Mesendoderm (in vitro differentiated cells): ENCODE data around the gene DCAF5.
"Not testable (repeated sequence)": the region's sequence is repeated elsewhere in the genome, so short reads cannot be mapped to it uniquely, and the experiment has no call there.

Source experiments
- DNase-seq: peaks from one replicate; pipeline ENCODE4 v3.0.0; 2013
- H2AK5ac ChIP-seq: 2 replicates; pipeline ENCODE4 v1.6.1; 2013; ENCODE audit warnings: low read length, inconsistent platforms
- H2BK120ac ChIP-seq: 2 replicates; pipeline ENCODE4 v1.6.1; 2013; ENCODE audit warnings: low read depth, mild to moderate bottlenecking, low read length, moderate library complexity, mixed read lengths
- H2BK15ac ChIP-seq: replicated peaks from 2 replicates; pipeline ENCODE4 v1.6.1; 2013; ENCODE audit warnings: low read depth, mild to moderate bottlenecking, moderate library complexity
- H2BK5ac ChIP-seq: 2 replicates; pipeline ENCODE4 v1.6.1; 2013; ENCODE audit warnings: low read length, inconsistent platforms
- H3K18ac ChIP-seq: 2 replicates; pipeline ENCODE4 v1.6.1; 2013; ENCODE audit warnings: mild to moderate bottlenecking, low read length, mixed read lengths
- H3K23ac ChIP-seq: one replicate; pipeline ENCODE4 v1.6.1; 2013; ENCODE audit warnings: low read length
- H3K27ac ChIP-seq: 2 replicates; pipeline ENCODE4 v1.5.1; 2013; ENCODE audit warnings: low read depth, mild to moderate bottlenecking, inconsistent platforms, low read length, moderate library complexity
- H3K27me3 ChIP-seq: 2 replicates; pipeline ENCODE4 v1.6.1; 2013; ENCODE audit warnings: low read length, control low read depth, mild to moderate bottlenecking, inconsistent platforms; ENCODE audit not compliant: insufficient read depth, poor library complexity
- H3K36me3 ChIP-seq: 2 replicates; pipeline ENCODE4 v1.6.1; 2013; ENCODE audit warnings: low read length, inconsistent platforms; ENCODE audit not compliant: control insufficient read depth, insufficient read depth
- H3K4ac ChIP-seq: one replicate; pipeline ENCODE4 v1.6.1; 2013; ENCODE audit warnings: low read depth, mild to moderate bottlenecking, low read length, moderate library complexity
- H3K4me1 ChIP-seq: 2 replicates; pipeline ENCODE4 v1.6.1; 2013; ENCODE audit warnings: low read depth, low read length, inconsistent platforms; ENCODE audit not compliant: control insufficient read depth
- H3K4me2 ChIP-seq: 2 replicates; pipeline ENCODE4 v1.6.1; 2013; ENCODE audit warnings: low read length
- H3K4me3 ChIP-seq: 2 replicates; pipeline ENCODE4 v1.5.1; 2013; ENCODE audit warnings: mild to moderate bottlenecking, low read length
- H3K56ac ChIP-seq: one replicate; pipeline ENCODE4 v1.6.1; 2013; ENCODE audit warnings: low read length
- H3K79me1 ChIP-seq: 2 replicates; pipeline ENCODE4 v1.6.1; 2013; ENCODE audit warnings: low read length, inconsistent platforms
- H3K79me2 ChIP-seq: 2 replicates; pipeline ENCODE4 v1.6.1; 2013; ENCODE audit warnings: mild to moderate bottlenecking, low read length; ENCODE audit not compliant: control insufficient read depth, insufficient read depth
- H3K9ac ChIP-seq: 2 replicates; pipeline ENCODE4 v1.6.1; 2013; ENCODE audit warnings: low read length, inconsistent platforms
- H4K5ac ChIP-seq: one replicate; pipeline ENCODE4 v1.6.1; 2013; ENCODE audit warnings: low read length
- H4K8ac ChIP-seq: one replicate; pipeline ENCODE4 v1.6.1; 2013; ENCODE audit warnings: low read depth, mild to moderate bottlenecking, control low read depth, low read length, moderate library complexity
- WGBS: extraction: QIAGEN DNeasy Blood & Tissue Kit; methylation state at CpG from one replicate; pipeline ENCODE4 v1.1.7; 2013; ENCODE audit warnings: low lambda C conversion rate, missing lambda C conversion rate; ENCODE audit not compliant: insufficient coverage; ENCODE audit errors: extremely low coverage; 5-methylcytosine and 5-hydroxymethylcytosine counted together

The DCAF5 gene

DNA sequence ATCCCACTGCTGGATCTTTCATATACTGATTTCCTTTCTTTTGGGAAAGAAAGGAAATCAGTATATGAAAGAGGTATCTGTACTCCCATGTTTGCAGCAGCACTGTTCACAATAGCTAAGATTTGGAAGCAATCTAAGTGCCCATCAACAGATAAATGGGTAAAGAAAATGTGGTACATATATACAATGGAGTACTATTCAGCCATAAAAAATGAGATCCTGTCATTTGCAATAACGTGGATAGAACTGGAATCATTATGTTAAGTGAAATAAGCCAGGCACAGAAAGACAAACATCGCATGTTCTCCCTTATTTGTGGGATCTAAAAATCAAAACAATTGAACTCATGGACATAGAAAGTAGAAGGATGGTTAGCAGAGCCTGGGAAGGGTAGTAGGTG is 12.9 kb upstream of the DCAF5 start:
- not testable (repeated sequence) for H2BK120ac ChIP-seq, H2AK5ac ChIP-seq, H2BK5ac ChIP-seq, H3K4me2 ChIP-seq, H3K18ac ChIP-seq, H4K5ac ChIP-seq, H3K36me3 ChIP-seq, H3K56ac ChIP-seq, H3K4me1 ChIP-seq, DNase-seq, H3K23ac ChIP-seq, H3K27ac ChIP-seq, H4K8ac ChIP-seq, H3K79me1 ChIP-seq, H3K9ac ChIP-seq, H2BK15ac ChIP-seq, H3K4me3 ChIP-seq, H3K27me3 ChIP-seq, H3K79me2 ChIP-seq, H3K4ac ChIP-seq
- WGBS, result no CpG with 5 or more reads among the region's 2 CpGs

DNA sequence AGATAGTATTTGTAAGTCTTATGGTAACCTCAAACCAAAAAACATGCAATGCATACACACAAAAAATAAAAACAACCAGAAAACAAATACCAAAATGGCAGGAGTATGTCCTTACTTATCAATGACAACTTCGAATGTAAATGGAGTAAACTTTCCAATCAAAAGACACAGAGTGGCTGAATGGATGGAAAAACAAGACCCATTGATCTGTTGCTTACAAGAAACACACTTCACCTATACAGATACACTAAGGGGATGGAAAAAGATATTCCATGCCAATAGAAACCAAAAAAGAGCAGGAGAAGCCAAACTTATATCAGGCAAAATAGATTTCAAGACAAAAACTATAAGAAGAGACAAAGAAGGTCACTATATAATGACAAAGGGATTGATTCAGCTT is 8.7 kb upstream of the DCAF5 start:
- no peak overlapping the region for H3K4me3 ChIP-seq
- H3K79me2 ChIP-seq, result no peaks in the 10 kb centered on the region
- no peak overlapping the region for H3K27ac ChIP-seq
- no peak overlapping the region for H4K8ac ChIP-seq
- no peak for DNase-seq
- H2BK5ac ChIP-seq, result no peak overlapping the region
- H3K36me3 ChIP-seq, result no peaks in the 10 kb centered on the region
- H2AK5ac ChIP-seq, result no peak overlapping the region
- no peak overlapping the region for H3K9ac ChIP-seq
- no peak overlapping the region for H3K4ac ChIP-seq
- no peak overlapping the region for H3K23ac ChIP-seq
- no peak overlapping the region for H4K5ac ChIP-seq
- WGBS, result no CpG with 5 or more reads among the region's 1 CpG
- H3K4me1 ChIP-seq, result no peaks in the 10 kb centered on the region
- H3K79me1 ChIP-seq, result no peaks in the 10 kb centered on the region
- no peak overlapping the region for H3K4me2 ChIP-seq
- H2BK120ac ChIP-seq, result no peak overlapping the region
- H2BK15ac ChIP-seq, result no peak overlapping the region
- no peak overlapping the region for H3K18ac ChIP-seq
- no peak overlapping the region for H3K56ac ChIP-seq
- no peaks in the 10 kb centered on the region for H3K27me3 ChIP-seq

DNA sequence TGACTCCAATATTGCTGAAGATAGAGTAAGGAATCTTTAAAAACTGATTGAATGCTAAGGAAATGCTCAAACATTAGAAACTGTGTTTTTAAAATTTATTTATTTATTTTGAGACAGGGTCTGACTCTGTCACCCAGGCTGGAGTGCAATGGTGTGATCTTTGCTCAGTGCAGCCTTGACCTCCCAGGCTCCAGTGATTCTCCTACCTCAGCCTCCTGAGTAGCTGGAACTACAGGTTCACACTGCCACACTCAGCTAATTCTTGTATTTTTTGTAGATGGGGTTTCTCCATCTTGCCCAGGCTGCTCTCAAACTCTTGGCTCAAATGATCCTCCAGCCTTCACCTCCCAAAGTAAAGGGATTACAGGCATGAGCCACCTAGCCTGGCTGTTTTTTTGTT is 3.3 kb upstream of the DCAF5 start:
- Histone ChIP-seq H3K4me2 (no peak overlapping the region), H2BK15ac (no peak overlapping the region), H3K18ac (no peak overlapping the region), H2BK120ac (no peak overlapping the region), H3K56ac (no peak overlapping the region), H3K23ac (no peak overlapping the region), H3K27ac (no peak overlapping the region), H4K5ac (no peak overlapping the region), H3K27me3 (no peaks in the 10 kb centered on the region), H4K8ac (no peak overlapping the region), H3K9ac (no peak overlapping the region), H3K79me2 (peaks cover under 1% of the 10 kb centered on the region), H2BK5ac (no peak overlapping the region), H3K79me1 (peaks cover under 1% of the 10 kb centered on the region), H3K4ac (no peak overlapping the region), H3K4me1 (no peaks in the 10 kb centered on the region), H2AK5ac (no peak overlapping the region), H3K4me3 (no peak overlapping the region), H3K36me3 (no peaks in the 10 kb centered on the region)
- DNase-seq, result no peak

DNA sequence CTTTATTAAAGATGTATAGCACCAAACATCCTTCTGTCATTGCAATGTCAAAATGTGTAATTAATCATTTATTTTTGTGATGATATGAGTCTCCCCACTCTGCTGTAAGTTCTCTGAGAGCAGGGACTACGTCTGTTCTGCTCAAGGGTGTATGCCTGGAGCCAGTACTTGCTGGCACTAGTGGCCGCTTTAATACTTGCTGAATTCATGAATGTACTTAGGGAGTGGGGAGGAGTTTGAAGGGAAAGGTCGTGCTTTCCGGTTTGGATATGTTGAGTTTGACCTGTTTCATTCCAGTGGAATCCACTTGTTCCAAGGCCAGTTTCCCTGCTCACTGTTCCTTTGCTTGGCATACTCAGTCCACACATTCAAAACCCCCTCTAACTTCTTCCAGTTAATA is 1.9 kb upstream of the DCAF5 start:
- Histone ChIP-seq H3K9ac (no peak overlapping the region), H3K4me2 (no peak overlapping the region), H3K27me3 (no peaks in the 10 kb centered on the region), H3K56ac (no peak overlapping the region), H3K4me3 (no peak overlapping the region), H3K4ac (no peak overlapping the region), H3K4me1 (peaks cover 2% of the 10 kb centered on the region), H2BK15ac (no peak overlapping the region), H3K36me3 (no peaks in the 10 kb centered on the region), H2BK120ac (no peak overlapping the region), H3K27ac (no peak overlapping the region), H4K5ac (no peak overlapping the region), H3K79me2 (peaks cover 9% of the 10 kb centered on the region), H3K79me1 (peaks cover 6% of the 10 kb centered on the region), H2BK5ac (no peak overlapping the region), H2AK5ac (no peak overlapping the region), H3K23ac (no peak overlapping the region), H3K18ac (no peak overlapping the region), H4K8ac (no peak overlapping the region)
- peak; percentile 64 for DNase-seq
- WGBS, result no CpG with 5 or more reads among the region's 4 CpGs

DNA sequence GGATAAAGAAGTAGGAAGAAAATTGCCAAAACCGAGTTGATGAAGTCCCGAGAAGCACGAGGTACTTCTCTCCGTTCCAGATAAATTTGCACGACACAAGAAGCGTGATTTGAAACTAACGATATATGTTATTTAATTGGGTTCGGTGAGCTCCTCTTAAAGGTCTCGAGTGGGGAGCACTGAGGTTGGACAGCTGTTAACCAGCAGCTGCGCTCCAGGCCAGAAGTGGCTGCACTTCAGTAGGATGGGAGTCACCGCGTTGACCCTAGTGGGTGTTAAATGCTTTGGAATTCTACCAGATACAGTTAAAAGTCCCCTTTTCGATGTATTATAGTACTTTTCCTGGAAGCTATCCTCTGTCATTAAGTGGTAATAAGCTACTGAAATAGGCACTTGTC is 953 bp upstream of the DCAF5 start:
- Histone ChIP-seq H3K27ac (no peak overlapping the region), H3K4me3 (peak overlapping the region; percentile 64), H3K4ac (no peak overlapping the region), H2BK5ac (no peak overlapping the region), H3K23ac (no peak overlapping the region), H3K27me3 (no peaks in the 10 kb centered on the region), H3K36me3 (no peaks in the 10 kb centered on the region), H4K5ac (no peak overlapping the region), H4K8ac (no peak overlapping the region), H3K9ac (peak overlapping the region; percentile 94), H3K4me1 (peaks cover 2% of the 10 kb centered on the region), H3K18ac (peak overlapping the region; percentile 86), H2BK15ac (no peak overlapping the region), H2BK120ac (no peak overlapping the region), H3K79me2 (peaks cover 15% of the 10 kb centered on the region), H3K4me2 (peak overlapping the region; percentile 43), H3K79me1 (peaks cover 10% of the 10 kb centered on the region), H2AK5ac (no peak overlapping the region), H3K56ac (peak overlapping the region; percentile 95)
- WGBS, result no CpG with 5 or more reads among the region's 13 CpGs
- no peak for DNase-seq

DNA sequence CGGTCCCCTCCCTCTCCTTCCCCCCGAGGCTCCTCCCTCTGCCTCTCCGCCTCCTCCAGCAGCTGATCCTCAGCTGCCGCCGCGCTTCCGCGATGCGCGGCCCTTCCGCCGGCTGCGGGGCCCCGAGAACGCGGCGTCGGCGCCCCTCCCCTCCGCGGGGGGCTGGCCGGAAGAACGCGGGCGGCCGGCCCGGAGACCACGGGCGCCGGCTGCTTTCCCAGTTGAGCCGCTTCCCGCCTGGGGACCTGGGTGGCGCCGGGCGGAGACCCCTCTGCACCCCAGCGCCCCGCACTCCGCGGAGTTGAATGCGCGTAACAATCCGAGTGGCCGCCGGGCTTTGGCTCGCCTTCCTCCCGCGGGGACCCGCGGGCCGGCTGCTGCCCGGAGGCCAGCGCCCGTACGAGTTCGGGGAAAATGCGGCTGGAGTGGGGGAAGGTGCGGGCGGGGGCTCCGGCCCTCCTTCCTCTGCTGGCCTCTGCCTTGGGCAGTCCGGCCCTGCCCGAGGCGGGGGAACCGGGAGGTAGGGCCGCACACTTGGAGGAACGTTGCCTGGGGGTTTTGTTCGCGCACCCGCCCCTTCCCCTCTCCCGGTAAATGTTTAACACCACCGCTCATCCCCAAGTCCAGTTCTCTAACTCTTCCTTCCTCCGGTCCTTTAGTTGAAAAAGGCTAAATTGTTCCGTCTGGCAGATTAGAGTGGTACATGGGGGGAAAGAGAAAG is 393 bp upstream of the DCAF5 start:
- Histone ChIP-seq H2AK5ac (no peak overlapping the region), H2BK15ac (peak overlapping the region; percentile 8), H2BK5ac (peak overlapping the region; percentile 35), H3K27ac (peak overlapping the region; percentile 97), H3K4me1 (peaks cover 2% of the 10 kb centered on the region), H3K36me3 (no peaks in the 10 kb centered on the region), H3K79me1 (peaks cover 12% of the 10 kb centered on the region), H3K79me2 (peaks cover 18% of the 10 kb centered on the region), H3K4me3 (peak overlapping the region; percentile 64), H4K5ac (no peak overlapping the region), H2BK120ac (peak overlapping the region; percentile 19), H3K4me2 (peak overlapping the region; percentile 43), H3K23ac (no peak overlapping the region), H3K27me3 (no peaks in the 10 kb centered on the region), H3K4ac (peak overlapping the region; percentile 77), H3K56ac (peak overlapping the region; percentile 95), H3K18ac (peak overlapping the region; percentile 86), H4K8ac (peak overlapping the region; percentile 31), H3K9ac (peak overlapping the region; percentile 94)
- no CpG with 5 or more reads among the region's 72 CpGs for WGBS
- peak; percentile 61 for DNase-seq
